Chondrocyte (in vitro differentiated cells): ENCODE results near the gene CEP290. TPM values are rescaled to one million over a fixed set of nuclear protein-coding genes. Genes with fewer than 3 reads are reported as not detected.

ENCODE experiments used
- DNase-seq: peaks from one replicate; pipeline ENCODE4 v3.0.0; 2021; ENCODE audit warnings: mixed read lengths, low spot score
- H3K27ac Mint-ChIP-seq: one replicate; pipeline ENCODE4 v1.8.0; 2021; ENCODE audit warnings: mild to moderate bottlenecking, moderate library complexity, mixed read lengths; ENCODE audit not compliant: unreplicated experiment
- H3K27me3 Mint-ChIP-seq: 2 replicates; pipeline ENCODE4 v1.8.0; 2021; ENCODE audit warnings: low read depth, mixed read lengths
- H3K36me3 Mint-ChIP-seq: 2 replicates; pipeline ENCODE4 v1.8.0; 2021; ENCODE audit warnings: low read depth, mixed read lengths
- H3K4me1 Mint-ChIP-seq: 2 replicates; pipeline ENCODE4 v1.8.0; 2021; ENCODE audit warnings: low read depth, mild to moderate bottlenecking, mixed read lengths
- H3K4me3 Mint-ChIP-seq: one replicate; pipeline ENCODE4 v1.8.0; 2021; ENCODE audit warnings: mild to moderate bottlenecking, moderate library complexity, mixed read lengths; ENCODE audit not compliant: unreplicated experiment
- H3K9me3 Mint-ChIP-seq: 2 replicates; pipeline ENCODE4 v1.8.0; 2021; ENCODE audit warnings: low read depth, mixed read lengths
- total RNA-seq: library from RNA; stranded (reverse); gene quantifications from 3 replicates; pipeline ENCODE4 v1.2.1, GENCODE V29; 2021
- TF ChIP-seq, protein P1 (sequence below): fragments of 200-600 bp; sonication (generic); IDR thresholded peaks from 2 replicates; pipeline ENCODE4 v1.5.0; 2021; ENCODE audit warnings: antibody characterized with exemption, mild to moderate bottlenecking, moderate library complexity

CEP290 gene
- total RNA-seq, 1 donor from 2014 or later = 15.0 TPM

DNA sequence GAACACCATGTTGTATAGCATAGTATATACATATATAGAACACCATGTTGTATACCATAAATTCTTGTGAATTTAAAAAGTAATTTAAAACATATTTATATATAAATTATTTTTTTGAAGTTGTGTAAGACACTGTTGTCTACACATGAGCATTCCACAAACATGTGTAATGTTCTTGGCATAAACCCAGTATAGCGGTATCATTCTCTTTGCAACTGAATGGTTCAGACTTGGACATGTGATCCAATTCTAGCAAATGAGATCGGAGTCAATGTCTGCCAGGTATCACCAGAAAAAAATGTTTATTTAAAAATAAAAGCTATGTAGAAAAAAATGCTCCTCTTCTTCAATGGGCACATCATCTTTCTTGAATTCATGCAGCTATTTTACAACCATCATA lies 33.9 kb downstream of the CEP290 start:
- no peak for DNase-seq
- no peak overlapping the region for H3K4me3 Mint-ChIP-seq
- TF ChIP-seq, protein P1, sequence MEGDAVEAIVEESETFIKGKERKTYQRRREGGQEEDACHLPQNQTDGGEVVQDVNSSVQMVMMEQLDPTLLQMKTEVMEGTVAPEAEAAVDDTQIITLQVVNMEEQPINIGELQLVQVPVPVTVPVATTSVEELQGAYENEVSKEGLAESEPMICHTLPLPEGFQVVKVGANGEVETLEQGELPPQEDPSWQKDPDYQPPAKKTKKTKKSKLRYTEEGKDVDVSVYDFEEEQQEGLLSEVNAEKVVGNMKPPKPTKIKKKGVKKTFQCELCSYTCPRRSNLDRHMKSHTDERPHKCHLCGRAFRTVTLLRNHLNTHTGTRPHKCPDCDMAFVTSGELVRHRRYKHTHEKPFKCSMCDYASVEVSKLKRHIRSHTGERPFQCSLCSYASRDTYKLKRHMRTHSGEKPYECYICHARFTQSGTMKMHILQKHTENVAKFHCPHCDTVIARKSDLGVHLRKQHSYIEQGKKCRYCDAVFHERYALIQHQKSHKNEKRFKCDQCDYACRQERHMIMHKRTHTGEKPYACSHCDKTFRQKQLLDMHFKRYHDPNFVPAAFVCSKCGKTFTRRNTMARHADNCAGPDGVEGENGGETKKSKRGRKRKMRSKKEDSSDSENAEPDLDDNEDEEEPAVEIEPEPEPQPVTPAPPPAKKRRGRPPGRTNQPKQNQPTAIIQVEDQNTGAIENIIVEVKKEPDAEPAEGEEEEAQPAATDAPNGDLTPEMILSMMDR = no peak
- H3K27me3 Mint-ChIP-seq = no peaks in the 10 kb centered on the region
- H3K9me3 Mint-ChIP-seq = no peaks in the 10 kb centered on the region
- peaks cover 20% of the 10 kb centered on the region for H3K36me3 Mint-ChIP-seq
- peaks cover 3% of the 10 kb centered on the region for H3K4me1 Mint-ChIP-seq
- no peak overlapping the region for H3K27ac Mint-ChIP-seq

DNA sequence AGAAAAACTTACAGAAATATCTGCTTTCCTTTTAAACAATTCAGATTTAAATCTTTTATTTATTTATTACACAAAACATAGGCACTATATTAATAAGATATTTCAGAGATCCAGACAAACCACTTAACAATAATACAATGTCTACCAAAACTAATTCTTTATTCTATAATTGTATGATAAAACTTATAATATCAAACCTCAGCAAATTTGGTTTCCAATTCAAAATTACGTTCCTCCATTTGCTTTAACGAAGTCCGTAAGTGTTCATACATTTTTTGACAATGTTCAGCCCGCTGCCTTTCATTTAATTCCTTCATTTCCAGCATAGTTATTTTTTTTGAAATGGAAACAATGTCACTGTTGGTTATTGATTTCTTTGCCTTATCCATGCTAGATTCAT lies 48.3 kb downstream of the CEP290 start:
- H3K4me1 Mint-ChIP-seq = no peaks in the 10 kb centered on the region
- peaks cover 12% of the 10 kb centered on the region for H3K36me3 Mint-ChIP-seq
- no peak overlapping the region for H3K27ac Mint-ChIP-seq
- H3K4me3 Mint-ChIP-seq = no peak overlapping the region
- no peaks in the 10 kb centered on the region for H3K9me3 Mint-ChIP-seq
- no peaks in the 10 kb centered on the region for H3K27me3 Mint-ChIP-seq
- no peak for DNase-seq
- TF ChIP-seq, protein P1 = no peak

DNA sequence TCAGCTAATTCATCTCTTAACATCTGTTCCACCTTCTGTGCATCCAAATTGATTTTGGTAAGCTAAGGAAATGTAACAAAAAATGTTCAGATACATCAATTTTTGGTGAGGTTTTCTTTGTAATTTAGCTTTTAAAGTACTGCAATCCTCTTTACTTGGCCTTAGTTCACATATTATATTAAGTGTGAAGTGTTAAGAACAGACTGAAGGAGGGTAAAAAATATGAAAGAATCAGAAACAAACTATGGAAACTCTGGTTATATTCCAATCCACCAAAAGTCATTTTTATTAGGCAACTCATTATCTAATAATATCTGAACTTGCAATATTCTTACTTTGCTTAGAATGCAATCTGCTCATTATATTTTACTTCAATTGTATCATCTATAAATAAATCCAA lies 49.1 kb downstream of the CEP290 start:
- H3K27me3 Mint-ChIP-seq = no peaks in the 10 kb centered on the region
- H3K4me1 Mint-ChIP-seq = no peaks in the 10 kb centered on the region
- H3K27ac Mint-ChIP-seq = no peak overlapping the region
- TF ChIP-seq, protein P1 = no peak
- no peak for DNase-seq
- peaks cover 10% of the 10 kb centered on the region for H3K36me3 Mint-ChIP-seq
- H3K9me3 Mint-ChIP-seq = no peaks in the 10 kb centered on the region
- no peak overlapping the region for H3K4me3 Mint-ChIP-seq

DNA sequence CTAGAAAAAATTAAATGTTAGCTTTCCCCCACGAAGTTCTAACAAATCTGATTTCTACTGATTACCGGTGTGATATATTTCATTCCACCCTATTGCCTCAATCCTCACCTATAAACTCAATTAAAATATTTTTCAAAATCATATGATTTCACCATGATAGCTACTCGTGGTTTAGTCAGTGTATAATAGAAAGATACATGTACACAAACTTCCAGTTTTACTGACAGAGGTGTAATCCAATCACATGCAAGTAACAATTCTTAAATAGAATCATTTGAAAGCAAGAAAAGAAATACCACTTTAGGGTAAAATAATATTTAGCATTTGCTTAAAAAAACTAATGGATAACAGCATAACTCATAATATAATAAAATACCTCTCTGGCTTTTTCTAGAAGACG lies 57.7 kb downstream of the CEP290 start:
- Mint-ChIP-seq H3K4me1 (no peaks in the 10 kb centered on the region), H3K27me3 (no peaks in the 10 kb centered on the region), H3K36me3 (peaks cover 21% of the 10 kb centered on the region), H3K9me3 (no peaks in the 10 kb centered on the region), H3K27ac (no peak overlapping the region), H3K4me3 (no peak overlapping the region)
- TF ChIP-seq, protein P1 = no peak
- no peak for DNase-seq

DNA sequence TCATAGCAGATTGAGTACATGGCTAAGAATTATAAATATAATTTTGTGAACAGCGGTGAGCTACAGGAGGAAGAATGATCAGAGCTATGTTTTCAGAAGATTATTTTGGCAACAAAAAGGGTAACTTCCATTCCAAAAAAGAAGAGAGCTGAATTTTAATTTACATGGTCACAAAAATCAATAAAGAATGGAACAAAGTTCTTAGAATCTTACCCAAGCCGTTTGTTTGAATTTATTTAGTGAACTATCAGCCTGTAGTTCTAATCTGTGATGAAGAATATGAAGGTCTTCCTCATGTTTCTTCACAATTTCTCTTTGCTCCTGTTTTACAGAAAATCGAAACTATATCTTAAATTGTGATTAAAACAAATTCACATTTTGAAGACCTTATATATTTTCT lies 58.3 kb downstream of the CEP290 start:
- Mint-ChIP-seq H3K36me3 (peaks cover 16% of the 10 kb centered on the region), H3K9me3 (no peaks in the 10 kb centered on the region), H3K4me3 (no peak overlapping the region), H3K27me3 (no peaks in the 10 kb centered on the region), H3K4me1 (no peaks in the 10 kb centered on the region), H3K27ac (no peak overlapping the region)
- TF ChIP-seq, protein P1 = no peak
- no peak for DNase-seq
